ENCODE results near the gene SLC16A4.

DNA sequence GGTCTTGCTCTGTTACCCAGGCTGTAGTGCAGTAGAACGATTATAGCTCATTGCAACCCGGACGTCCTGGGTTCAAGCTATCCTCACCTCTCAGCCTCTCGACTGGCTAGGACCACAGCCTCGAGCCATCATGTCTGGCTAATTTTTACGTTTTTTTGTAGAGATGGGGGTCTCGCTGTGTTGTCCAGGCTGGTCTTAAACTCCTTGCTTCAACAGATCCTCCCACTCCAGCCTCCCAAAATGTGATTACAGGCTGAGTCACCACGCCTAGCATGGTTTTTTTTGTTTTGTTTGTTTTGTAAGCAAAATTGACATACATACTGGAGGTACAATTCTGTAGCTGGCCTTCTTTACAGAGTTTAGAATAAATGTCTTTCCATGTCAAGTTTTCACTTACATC lies 17.7 kb upstream of the SLC16A4 start:
- TF ChIP-seq EZH2phosphoT487 (IDR thresholded peaks at IDR 0.05; ENCODE audit: insufficient read depth, low read depth) = no peak
- no peak for TF ChIP-seq EZH2 (IDR thresholded peaks at IDR 0.05; ENCODE audit: insufficient read depth, poor library complexity, severe bottlenecking)
